IPS-18c (cell line): ENCODE data around the gene AS3MT.
"Not testable (repeated sequence)": the region's sequence is repeated elsewhere in the genome, so short reads cannot be mapped to it uniquely, and the experiment has no call there.

ENCODE experiments used
- H3K4me3 ChIP-seq: 2 replicates; pipeline ENCODE4 v1.7.0; 2013; ENCODE audit warnings: low read depth, mild to moderate bottlenecking, low read length, moderate library complexity; ENCODE audit not compliant: insufficient read depth
- H3K9me3 ChIP-seq: one replicate; pipeline ENCODE4 v1.6.1; 2013; ENCODE audit warnings: mild to moderate bottlenecking, low read length, moderate library complexity; ENCODE audit not compliant: control insufficient read depth, insufficient read depth

The AS3MT gene

GRCh38 chr10:102845352-102845902 is 23.8 kb upstream of the AS3MT start:
- Histone ChIP-seq H3K4me3 (no peak overlapping the region), H3K9me3 (peaks cover 4% of the 10 kb centered on the region)

DNA sequence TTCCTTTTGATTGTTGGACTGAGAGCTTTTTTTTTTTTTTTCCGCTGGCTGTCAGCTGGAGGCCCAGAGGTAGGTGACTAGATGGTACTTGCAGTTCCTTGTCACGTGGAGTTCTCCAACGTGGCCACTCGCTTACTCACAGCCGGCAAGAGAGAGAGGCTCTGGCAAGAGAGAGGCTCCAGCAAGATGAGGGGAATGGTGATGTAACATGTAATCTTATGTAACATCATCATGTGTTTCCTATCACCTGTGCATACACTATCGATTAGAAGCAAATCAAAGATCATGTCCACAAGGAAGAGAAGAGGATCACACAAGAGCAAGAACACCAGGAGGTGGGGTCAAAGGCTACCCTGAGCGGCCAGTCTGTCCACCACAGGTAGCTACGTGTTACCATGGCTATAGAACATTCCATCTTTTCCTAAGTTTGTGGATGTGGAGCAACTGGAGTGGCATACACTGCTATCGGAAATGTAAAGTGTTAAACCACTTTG is 19.2 kb upstream of the AS3MT start:
- H3K9me3 ChIP-seq = peaks cover 4% of the 10 kb centered on the region
- no peak overlapping the region for H3K4me3 ChIP-seq

DNA sequence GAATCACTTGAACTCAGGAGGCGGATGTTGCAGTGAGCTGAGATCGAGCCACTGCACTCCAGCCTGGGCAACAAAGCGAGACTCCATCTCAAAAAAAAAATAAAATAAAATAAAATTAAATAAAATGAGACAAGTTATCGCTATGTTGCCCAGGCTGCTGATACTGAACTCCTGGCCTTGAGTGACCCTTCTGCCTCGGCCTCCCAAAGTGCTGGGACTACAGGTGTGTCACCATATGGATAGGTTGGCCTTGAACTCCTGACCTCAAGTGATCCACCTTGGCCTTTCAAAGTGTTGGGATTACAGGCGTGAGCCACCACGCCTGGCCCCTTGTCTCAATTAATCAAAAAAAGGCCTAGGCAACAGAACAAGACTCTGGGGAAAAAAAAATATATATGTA is 16.0 kb upstream of the AS3MT start:
- H3K4me3 ChIP-seq, H3K9me3 ChIP-seq: not testable (repeated sequence)

DNA sequence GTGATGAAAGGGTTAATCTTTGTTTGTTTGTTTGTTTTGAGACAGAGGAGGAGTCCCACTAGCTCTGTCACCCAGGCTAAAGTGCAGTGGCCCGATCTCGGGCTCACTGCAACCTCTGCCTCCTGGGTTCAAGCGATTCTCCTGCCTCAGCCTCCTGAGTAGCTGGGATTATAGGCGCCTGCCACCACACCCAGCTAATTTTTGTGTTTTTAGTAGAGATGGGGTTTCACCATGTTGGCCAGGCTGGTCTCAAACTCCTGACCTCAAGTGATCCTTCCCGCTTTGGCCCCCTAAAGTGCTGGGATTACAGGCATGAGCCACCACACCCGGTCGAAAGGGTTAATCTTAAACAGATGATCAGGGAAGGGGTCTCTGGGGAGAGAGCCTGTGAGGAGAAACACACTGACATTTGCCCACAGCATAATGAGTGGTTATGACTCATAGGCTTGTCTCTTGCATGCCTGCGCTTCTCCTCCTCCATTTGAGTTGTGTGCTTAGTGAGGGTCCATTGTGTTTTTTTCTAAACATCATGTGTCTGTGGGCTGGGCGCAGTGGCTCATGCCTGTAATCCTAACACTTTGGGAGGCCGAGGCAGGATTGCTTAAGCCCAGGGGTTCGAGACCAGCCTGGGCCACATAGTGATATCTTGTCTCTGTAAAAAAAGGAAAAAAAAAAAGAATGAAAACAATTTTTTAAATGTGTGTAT is 13.4 kb upstream of the AS3MT start:
- not testable (repeated sequence) for H3K9me3 ChIP-seq, H3K4me3 ChIP-seq

DNA sequence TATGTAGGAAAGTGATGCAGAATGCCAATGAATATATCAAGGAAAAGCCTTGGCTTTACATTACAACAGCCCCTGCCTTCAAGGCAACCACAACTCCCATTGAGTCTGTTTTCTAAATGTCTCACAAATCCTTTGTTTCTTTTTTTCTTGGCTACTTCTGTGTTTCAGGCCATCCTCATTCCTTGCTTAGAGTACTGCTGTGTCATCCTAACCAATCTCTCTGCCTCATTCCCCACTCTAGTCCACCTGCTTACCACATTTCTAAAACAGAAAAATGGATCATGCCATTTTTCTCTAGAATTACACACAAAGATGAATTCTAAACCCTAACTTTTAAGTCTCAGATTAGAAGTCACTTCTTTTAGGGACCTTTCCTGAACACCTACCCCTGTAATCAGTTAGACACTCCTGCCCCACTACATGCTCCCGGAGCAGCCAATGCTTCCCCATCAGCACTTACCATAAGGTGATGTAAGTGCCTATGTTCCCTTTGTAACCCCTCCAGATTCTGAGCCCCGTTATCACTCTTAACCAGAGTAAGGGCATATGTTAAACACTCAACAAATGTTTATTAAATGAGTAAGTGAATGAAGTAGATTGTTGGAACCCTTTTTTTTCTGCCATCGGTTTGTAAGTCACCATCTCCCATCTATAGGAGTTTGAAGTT is 12.4 kb upstream of the AS3MT start:
- Histone ChIP-seq H3K4me3 (no peak overlapping the region), H3K9me3 (no peaks in the 10 kb centered on the region)

DNA sequence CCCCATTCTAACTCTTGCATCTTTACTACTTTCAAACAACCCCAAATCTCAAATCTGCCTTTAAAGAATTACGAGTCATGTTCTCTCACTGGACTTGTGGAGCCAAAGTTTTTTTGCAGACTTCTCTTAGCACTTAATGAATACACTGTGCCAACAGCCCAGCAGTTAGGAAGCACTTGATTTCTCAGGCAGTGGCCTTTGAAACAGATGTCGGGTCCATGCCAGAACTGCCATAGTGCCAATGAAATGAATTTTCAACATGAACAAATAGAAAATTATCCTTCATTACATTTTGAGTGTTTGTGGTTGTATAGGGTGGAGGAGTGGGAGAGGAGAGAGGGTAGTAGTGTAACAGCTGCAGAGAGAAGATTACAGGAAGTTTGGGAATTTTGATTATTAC is 9.4 kb upstream of the AS3MT start:
- no peak overlapping the region for H3K4me3 ChIP-seq
- H3K9me3 ChIP-seq = no peaks in the 10 kb centered on the region

- Histone ChIP-seq H3K4me3 (no peak overlapping the region), H3K9me3 (no peaks in the 10 kb centered on the region)
Observed at GRCh38 chr10:102863660-102864059, 5.6 kb upstream of the AS3MT start.

DNA sequence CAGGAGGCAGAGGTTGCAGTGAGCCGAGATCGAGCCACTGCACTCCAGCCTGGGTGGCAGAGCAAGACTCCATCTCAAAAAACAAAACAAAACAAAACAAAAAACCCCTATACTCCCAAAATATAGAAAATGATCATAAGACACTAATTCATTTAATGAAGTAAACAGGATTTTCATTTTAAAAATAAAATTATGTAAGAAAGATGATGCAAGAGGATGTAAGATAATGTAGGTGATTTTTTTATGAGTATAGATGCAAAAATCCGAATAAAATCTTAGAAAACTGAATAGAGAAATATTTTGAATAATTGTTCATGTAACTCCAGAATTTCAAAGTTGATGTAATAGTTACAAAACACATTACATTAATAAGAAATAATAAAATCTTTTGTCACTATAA is 3.6 kb upstream of the AS3MT start:
- H3K4me3 ChIP-seq = no peak overlapping the region
- no peaks in the 10 kb centered on the region for H3K9me3 ChIP-seq

- Histone ChIP-seq H3K9me3 (no peaks in the 10 kb centered on the region), H3K4me3 (peak overlapping the region; percentile 60; the same call in 1 of the 2 replicates)
Observed at GRCh38 chr10:102868911-102869257, 386 bp upstream of the AS3MT start.

GRCh38 chr10:102870221-102870620 is 951 bp downstream of the AS3MT start:
- Histone ChIP-seq H3K4me3 (peak overlapping the region; percentile 60), H3K9me3 (no peaks in the 10 kb centered on the region)

- Histone ChIP-seq H3K4me3 (no peak overlapping the region), H3K9me3 (no peaks in the 10 kb centered on the region)
Observed at GRCh38 chr10:102872163-102872562, 2.9 kb downstream of the AS3MT start.

DNA sequence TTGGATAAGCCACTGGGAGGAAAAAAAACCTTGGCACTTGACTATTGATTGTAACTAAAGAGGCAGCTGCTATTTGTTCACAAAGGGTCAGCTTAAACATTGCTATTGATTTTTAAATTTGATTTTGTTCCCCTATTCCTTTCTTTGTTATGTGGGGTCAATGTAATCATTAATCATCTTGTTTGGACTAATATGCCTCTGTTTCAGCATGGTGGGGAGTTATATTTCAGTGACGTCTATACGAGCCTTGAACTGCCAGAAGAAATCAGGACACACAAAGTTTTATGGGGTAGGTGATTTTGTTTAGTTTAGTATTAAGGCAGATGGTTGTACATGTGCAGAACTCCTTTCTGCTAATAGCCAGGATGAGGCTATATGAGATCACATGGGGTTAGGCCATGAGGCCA is 7.5 kb downstream of the AS3MT start:
- no peaks in the 10 kb centered on the region for H3K9me3 ChIP-seq
- H3K4me3 ChIP-seq = no peak overlapping the region

DNA sequence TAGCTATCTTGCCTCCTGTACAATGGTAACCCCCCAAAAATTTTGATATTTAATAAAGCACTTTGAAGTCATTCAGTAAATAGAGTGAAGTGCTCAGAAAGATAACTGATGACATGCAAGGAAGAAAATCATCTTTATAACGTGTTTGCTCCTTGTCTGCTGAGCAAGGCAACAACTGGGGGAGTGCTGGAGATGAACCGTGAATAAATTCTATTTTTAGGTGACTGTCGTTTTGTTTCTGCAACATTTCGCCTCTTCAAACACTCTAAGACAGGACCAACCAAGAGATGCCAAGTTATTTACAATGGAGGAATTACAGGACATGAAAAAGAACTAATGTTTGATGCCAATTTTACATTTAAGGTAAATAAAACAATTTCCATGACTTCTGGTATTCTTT is 9.4 kb downstream of the AS3MT start:
- H3K9me3 ChIP-seq = no peaks in the 10 kb centered on the region
- H3K4me3 ChIP-seq = no peak overlapping the region

GRCh38 chr10:102880256-102880655 is 11.0 kb downstream of the AS3MT start:
- H3K4me3 ChIP-seq = no peak overlapping the region
- no peaks in the 10 kb centered on the region for H3K9me3 ChIP-seq

DNA sequence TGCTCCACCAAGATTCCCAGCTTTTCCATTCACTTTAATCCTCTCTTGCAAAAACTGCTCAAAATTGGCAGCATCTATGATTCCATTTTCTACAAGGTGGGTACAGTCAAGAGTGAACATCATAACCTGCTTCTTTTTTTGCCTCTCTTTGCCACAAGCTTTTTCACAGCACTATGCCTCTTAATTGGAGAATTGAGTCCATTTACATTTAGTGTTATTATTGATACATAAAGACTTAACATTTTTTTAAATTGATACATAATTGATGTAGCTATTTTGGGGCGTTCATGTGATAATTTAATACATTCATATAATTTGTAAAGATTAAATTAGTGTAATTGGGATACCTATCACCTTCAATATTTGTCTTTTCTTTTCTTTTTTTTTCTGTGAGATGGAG is 18.8 kb downstream of the AS3MT start:
- H3K4me3 ChIP-seq = no peak overlapping the region
- no peaks in the 10 kb centered on the region for H3K9me3 ChIP-seq

DNA sequence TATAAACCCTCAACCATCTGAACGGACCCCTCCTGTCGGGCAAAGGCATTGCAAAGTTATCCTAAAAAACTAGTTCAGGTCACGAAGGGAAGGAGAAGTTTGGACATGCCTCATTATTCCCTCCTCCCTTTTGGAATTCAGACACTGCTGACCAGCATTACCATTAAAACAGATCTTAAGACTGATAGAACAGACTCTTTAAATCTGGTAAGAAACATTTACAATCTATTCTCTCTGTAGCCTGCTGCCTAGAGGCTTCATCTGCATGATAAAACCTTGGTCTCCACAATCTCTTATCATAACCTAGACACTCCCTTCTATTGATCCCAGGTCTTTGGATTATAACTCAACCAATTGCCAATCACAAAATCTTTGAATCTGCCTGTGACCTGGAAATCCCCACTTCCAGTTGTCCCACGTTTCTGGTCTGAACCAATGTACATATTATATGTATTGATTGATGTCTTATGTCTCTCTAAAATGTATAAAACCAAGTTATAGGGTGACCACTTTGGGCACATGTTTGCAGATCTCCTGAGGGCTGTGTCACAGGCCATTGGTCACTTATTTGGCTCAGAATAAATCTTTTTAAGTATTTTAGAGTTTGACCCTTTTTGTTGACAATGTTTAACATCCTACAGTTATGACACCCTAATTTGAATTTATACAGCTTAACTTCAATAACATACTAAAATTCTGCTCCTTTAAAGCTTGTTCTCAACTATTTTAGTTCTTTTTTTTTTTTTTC is 25.4 kb downstream of the AS3MT start:
- no peaks in the 10 kb centered on the region for H3K9me3 ChIP-seq
- no peak overlapping the region for H3K4me3 ChIP-seq

- Histone ChIP-seq H3K4me3 (no peak overlapping the region), H3K9me3 (no peaks in the 10 kb centered on the region)
Observed at GRCh38 chr10:102900006-102900405, 30.7 kb downstream of the AS3MT start.

- no peaks in the 10 kb centered on the region for H3K9me3 ChIP-seq
- H3K4me3 ChIP-seq = no peak overlapping the region
Observed at GRCh38 chr10:102904346-102904745, 35.1 kb downstream of the AS3MT start.
